Uterus (tissue), 2 donors: ENCODE results near the gene C3orf18.

ENCODE experiments used
- CTCF ChIP-seq, 4 experiments: fragments of 200-600 bp in 2 of 4; fragments of 450-650 bp in 2 of 4; sonication (generic) in 2 of 4; IDR thresholded peaks; one replicate each; pipeline ENCODE4 v1.5.1; 2016 to 2019; ENCODE audit warnings: antibody characterized with exemption in 4 of 4, mild to moderate bottlenecking in 2 of 4, moderate library complexity in 1 of 4
- POLR2A ChIP-seq, 2 donors: fragments of 450-650 bp; IDR thresholded peaks; one replicate each; pipeline ENCODE4 v1.6.1; 2016; ENCODE audit warnings: antibody characterized with exemption in 2 of 2, mild to moderate bottlenecking in 1 of 2, moderate library complexity in 1 of 2

- TF ChIP-seq CTCF (IDR thresholded peaks at IDR 0.05) = no peak
- TF ChIP-seq POLR2A (IDR thresholded peaks at IDR 0.05) = peak; percentile 18 to 41
Observed at GRCh38 chr3:50567386-50568167, at the start of gene C3orf18.
